DLD1 (cell line): Measurements from ENCODE around the gene FAT1.

Experiments used
- in situ Hi-C: cut with HindIII; loops from 2 replicates; pipeline ENCODE4 v1.10.0; 2017; ENCODE audit warnings: low sequenced_read_pairs

The FAT1 gene

DNA sequence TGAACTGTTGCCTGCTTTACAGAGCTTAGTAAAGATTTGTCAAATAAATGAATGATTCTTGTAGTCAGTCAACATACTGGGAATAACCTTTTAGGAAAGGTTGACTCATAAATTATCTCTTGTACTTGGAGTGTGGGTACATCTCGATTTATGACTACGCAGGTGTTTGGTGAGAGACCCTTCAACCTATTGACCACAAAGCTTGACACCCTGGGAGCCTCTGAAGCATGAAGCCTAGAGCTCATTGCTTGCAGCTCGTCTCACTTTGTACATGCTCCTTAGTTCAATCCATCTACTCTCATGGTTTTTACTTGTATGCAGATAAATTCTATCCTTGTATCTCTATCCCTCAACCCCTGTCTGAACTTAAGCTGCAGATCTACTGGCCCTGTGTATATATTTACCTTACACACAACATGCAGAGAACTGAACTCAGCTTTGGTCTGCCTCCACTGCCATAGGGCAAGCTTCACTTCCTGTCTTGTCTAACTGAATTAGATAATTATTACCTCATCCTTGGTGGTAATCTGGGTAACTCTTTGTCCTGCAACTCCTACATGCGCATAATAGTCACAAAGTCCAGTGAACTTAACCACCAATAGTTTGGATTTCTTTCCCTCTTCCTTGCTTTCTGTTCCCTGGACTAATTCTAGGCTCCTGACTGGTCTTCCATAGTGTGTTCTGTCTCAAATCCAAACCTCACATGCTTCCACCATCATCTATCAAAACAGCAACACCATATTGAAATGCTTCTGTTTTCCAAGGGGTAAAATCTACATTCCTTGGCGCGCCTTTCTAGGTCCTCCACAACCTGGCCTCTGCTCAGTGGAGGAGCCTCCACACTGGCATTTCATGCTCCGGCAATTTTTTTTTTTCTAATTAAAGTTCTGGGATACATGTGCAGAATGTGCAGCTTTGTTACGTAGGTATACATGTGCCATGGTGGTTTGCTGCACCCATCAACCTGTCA is 32.2 kb upstream of the FAT1 start:
- in situ Hi-C loops: no loop called here

DNA sequence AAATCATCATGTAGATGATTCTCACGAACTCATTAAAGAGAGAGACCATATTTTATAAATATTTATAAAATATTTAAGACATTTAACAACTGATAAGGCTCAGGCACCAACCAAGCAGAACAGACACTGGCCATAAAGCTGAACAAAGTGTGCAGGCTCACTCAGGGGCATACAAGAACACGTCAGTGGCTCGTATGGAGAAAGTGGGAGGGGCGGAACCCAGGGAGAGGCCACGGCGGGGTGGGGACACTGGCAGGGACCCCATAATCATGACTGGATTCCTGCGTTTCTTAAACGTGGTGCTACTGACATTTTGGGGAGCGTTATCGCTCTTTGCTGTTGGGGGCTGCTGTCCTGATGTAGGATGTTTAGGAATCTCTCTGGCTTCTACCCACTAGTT is 31.3 kb upstream of the FAT1 start:
- in situ Hi-C loops: no loop called here

DNA sequence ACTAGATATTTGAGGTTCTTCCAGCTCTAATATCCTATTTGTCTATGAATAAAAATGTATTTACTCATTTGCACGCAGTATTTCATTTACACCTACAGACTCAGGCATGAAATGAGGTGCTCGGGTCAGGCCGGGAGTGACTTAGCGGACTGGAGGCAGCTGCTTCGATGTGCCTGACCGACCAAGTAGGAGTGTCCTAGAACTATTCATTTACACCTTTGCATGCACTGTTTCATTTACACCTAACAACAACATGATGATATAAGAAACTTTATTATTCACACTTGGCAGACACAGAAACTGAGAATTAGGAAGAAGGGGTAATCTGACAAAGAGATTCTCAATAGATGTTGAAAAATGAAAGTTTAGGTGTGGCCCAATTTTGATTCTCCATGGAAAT is 28.7 kb upstream of the FAT1 start:
- in situ Hi-C loops: no loop called here

DNA sequence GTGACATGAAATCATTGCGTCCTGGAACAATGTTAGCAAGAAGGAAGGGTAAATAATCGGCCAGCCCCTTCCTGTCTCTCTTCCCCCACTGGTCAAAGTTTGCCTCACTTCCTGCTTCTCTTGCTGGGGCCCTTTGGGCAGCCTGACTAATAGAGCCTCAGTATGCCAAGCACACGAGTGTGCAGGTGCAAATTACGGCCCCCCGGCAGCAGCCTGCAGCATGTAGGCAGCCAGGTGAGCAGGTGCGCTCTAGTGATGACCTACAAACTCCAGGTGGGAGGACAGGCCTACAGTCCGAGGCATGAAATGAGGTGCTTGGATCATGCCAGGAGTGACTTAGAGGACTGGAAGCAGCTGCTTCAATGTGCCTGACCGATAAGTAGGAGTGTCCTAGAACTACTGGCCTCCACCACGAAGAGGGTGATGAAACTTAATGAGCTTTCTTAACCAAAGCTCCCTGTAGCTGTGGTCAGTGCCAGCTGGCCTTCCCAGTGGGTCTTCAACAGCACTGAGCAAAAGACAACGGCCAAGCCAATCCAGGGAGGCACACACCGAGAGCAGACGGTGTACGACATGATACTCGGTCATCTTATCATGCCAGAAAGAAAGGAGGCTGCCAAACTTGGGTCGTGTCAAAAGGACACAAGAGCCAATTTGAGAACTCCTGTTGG is 26.1 kb upstream of the FAT1 start:
- in situ Hi-C loops: no loop called here

DNA sequence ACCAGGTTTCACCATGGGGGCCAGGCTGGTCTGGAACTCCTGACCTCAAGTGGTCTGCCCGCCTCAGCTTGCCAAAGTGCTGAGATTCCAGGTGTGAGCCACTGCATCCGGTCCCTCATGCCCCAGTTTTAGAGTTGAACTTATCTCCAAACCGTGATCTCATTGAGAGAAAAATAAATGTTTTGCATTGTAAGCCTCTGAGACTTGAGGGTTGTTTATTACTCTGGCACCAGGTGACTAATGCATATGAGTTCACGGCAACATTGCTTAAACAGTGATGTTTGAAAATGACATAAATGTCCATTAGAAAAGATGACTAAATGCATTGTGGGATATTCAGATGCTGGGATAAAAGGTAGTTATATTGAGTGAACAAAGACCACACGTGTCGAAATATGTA is 22.9 kb upstream of the FAT1 start:
- in situ Hi-C loops: no loop called here

DNA sequence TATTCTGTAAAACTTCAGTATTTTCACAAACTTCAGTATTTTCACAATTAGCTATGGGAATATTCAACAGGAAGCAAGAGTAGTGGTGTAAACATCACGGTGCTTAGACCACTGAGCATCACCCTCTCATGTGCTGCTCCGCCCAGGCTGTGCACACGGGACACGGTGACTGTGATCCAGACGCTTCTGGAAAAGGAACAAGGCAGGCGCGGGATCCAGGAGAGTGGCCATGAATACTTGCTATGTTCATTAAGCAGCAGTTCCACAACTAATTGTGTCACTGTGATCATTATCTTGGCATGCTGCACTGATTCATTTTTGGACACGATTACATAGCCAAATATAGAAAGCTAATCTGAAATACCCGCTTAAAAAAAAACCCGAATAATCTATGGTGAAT is 19.6 kb upstream of the FAT1 start:
- in situ Hi-C loops: no loop called here

DNA sequence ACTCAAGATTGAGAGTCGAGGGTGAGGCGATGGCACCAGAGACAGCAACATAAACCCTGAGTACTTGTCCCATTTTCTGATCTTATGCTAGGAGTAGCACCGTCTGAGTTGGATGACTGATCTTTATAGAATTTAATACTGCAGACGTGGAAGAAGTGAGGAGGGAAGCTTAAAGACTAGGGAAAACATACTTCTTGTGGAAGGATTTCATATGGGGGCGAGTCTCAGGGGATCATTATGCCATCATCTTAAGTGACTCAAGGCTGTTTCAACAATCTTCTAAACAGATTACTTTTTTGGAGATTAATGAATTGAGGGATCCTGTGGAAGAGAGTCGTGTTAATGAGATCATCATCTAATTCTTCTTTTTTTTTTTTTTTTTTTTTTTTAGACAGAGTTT is 17.2 kb upstream of the FAT1 start:
- in situ Hi-C loops: no loop called here

DNA sequence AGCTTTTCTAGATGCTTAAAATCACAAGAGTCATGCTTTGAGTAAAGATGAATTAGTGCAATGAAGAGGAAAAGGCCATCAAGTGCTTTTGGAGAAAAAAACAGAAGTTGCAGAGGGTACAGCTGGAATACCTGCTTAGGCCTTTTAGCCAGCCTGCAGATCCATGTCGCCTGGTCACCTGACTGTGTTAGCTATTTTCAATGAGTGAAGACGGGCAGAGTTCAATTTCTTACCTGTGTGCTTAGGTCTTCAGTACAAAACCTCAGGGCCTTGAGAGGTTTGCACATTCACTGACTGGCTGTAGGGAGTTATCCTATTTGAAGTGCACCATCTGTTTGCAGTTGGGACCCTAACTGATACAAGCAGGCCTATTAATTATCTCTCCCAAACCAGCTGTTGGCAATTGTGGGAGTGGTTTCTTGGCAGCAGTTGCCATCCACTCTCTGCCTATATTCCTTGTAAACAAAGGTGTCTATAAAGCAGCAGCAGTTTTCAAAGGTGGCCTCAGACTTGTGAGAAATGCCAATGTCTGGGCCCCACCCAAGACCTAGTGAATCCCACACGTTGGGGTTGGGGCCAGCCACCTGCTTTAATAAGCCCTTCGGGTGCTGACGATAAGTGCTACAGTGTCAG is 16.3 kb upstream of the FAT1 start:
- in situ Hi-C loops: no loop called here

DNA sequence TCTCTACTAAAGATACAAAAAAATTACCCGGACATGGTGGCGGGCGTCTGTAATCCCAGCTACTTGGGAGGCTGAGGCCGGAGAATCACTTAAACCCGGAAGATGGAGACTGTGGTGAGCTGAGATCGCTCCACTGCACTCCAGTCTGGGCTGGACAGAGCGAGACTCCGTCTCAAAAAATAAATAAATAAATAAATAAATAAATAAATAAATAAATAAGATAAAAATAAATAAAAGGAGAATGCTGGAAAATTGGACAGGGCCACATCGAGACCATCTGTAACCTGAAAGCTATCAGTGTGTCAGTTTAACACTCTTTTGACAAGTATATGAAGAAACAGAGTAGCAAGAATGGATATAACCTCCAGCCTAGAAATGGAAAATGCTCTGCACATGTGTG is 15.7 kb upstream of the FAT1 start:
- in situ Hi-C loops: no loop called here

DNA sequence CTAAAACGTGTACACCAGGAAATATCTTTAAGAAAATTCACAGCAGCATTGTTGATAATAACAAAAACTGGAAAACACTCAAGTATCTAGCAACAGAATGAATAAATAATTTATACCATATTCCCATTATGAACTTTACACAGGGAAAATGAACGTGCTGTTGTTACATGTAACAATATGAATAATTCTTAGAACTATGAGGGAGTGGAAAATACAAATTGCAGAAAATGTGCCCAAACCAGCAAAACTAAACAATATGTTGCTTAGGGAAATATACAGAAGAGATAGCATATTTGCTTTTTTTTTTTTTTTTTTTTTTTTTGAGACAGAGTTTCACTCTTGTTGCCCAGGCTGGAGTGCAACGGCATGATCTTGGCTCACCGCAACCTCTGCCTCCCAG is 14.8 kb upstream of the FAT1 start:
- in situ Hi-C loops: no loop called here

DNA sequence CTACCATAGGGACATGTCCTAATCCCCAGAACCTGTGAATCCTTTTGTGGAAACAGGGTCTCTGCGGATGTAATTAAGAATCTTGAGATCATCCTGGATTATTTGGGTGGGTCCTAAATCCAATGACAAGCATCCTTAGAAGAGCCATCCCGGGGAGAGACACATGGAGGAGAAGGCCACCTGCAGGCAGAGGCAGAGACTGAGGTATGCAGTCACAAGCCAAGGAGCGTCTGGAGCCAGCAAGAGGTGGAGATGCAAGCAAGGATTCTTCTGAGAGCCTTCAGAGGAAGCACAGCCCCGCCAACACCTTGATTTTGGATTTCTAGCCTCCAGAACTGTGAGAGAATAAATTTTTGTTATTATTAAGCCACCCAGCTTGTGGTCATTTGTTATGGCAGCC is 13.8 kb upstream of the FAT1 start:
- in situ Hi-C loops: no loop called here

DNA sequence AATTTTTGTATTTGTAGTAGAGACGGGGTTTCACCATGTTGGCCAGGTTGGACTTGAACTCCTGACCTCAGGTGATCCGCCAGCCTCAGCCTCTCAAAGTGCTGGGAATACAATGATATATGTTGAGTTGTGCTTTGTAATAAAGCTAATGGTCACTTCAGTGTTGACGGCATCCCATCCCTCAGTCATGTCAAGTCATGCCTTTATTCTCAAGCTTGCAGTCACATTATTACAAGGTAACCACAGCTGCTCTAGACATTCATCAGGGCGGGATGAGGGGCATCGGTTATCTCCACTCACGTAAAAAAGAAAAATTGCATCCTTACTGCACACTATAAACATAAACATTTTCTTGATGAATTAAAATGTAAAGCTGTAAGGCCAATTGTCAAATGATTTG is 12.8 kb upstream of the FAT1 start:
- in situ Hi-C loops: no loop called here

DNA sequence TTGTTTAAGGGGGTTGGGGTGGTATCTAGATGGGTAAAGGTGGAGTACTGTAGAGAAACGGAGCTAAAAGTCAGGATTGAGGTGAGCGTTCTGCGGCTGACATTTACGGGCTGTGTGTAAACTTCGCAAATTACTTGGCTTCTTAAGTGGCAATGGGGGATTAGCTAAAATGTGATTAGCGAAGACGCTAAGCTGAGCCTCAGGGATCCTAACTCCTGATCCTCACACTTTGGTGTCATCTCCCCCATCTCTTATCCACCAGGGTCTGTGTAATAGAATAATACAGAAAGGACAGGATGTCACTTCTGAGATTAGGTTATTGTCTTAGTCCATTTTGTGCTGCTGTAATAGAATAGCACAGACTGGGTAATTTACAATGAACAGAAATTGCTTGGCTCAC is 10.6 kb upstream of the FAT1 start:
- in situ Hi-C loops: no loop called here

DNA sequence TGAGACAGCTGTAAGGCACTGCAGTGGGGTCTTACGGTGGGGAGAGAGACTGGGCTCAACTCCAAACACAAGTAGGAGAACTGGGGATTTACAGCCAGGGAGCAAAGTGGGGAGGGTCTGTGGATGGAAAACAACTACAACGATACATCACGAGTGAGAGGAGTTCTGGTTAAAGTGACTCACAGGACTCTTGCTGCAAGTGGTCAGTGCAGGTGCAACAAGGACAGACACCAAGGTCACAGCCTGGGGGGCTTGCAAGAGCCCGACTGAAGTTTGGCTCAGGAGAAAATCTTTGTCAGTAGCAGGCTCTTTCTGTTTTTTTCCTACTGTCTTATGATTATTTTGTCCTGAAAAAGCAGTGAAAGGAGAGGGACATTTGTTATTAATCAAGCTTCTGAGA is 10.1 kb upstream of the FAT1 start:
- in situ Hi-C loops: no loop called here

DNA sequence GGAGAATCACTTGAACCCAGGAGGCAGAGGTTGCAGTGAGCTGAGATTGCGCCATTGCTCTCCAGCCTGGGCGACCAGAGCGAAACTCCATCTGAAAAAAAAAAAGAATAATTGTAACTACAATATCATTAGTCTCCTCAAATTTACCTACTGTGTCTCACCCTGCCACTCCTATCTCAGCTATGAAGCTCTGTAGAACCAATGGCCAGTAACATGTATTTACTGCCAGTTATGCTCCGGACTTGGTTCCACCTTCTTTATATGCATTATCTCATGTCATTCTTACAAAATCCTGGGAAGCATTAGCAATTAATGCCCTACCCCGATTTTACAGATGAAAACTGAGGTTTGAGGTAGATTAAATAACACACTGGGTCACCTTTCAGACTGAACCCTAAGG is 7.0 kb upstream of the FAT1 start:
- in situ Hi-C loops: no loop called here

DNA sequence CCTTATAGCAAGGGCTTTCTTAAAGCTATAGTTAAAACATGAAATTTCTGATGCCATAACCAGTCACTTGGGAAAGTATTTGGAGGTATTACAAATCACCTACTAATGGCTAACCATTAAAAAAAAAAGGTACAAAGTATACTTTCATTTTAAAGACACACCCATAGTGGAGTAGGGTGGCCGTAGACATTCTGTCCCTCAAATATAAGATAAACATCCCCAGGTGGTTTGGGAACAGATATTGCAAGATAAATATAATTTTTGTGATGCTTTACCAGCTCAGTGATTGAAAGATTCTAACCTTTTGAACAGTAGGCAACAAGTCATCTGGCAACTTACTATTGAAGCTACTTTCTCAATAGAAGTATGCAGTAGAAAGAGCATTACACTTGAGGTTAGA is 6.2 kb upstream of the FAT1 start:
- in situ Hi-C loops: no loop called here

DNA sequence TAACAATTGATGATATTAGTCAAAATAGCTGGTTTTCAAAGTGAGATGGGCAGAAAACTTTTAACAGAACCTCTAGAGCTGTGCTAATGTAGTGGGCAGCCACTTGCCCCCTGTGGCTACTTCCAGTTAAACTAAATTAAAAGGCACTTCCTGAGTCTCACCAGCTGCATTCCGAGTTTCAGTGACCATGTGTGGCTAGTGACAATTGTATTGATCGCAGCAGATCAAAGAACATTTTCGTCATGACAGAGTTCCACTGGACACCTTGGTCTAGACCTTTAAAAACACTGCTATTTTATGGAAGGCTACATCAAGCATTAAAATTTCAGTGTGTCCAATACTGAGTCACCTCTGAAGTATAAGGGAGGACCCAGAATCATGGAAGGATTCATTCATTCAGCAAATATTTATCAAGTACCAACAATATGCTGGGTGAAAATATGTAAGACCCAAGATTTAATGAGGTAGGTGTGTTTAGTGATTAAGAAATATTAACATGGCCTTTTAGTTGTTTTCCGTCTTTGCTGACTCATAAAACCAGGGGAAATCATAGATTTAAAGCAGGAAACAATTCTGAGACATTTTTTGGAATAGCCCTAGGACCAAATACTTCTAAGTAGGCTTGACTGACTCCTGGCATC is 5.1 kb upstream of the FAT1 start:
- in situ Hi-C loops: no loop called here

DNA sequence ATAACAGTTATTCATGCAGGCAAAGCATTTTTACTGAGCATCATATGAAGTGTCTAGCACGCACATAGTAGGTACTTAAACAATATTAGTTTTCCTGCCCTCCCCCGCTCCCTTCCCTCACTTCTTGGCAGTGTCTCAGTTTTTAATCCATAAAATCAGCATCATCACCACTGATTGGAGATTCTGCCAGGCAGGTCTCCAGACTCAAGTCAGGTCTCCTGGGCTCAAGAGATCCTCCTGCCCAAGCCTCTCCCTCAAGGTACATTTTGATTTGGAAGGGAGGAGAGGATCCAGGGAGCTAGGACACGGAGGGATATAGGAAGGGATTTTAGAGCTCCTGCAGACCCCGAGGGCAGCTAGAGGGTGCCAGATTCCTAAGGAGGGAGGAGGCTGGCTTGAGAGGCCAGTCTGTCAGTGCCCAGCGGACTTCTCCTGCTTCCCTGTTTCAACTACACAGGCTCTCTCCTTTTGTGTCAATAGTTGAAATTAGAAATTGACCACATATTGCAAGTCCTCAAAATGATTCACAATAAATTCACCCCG is 4.4 kb upstream of the FAT1 start:
- in situ Hi-C loops: no loop called here

DNA sequence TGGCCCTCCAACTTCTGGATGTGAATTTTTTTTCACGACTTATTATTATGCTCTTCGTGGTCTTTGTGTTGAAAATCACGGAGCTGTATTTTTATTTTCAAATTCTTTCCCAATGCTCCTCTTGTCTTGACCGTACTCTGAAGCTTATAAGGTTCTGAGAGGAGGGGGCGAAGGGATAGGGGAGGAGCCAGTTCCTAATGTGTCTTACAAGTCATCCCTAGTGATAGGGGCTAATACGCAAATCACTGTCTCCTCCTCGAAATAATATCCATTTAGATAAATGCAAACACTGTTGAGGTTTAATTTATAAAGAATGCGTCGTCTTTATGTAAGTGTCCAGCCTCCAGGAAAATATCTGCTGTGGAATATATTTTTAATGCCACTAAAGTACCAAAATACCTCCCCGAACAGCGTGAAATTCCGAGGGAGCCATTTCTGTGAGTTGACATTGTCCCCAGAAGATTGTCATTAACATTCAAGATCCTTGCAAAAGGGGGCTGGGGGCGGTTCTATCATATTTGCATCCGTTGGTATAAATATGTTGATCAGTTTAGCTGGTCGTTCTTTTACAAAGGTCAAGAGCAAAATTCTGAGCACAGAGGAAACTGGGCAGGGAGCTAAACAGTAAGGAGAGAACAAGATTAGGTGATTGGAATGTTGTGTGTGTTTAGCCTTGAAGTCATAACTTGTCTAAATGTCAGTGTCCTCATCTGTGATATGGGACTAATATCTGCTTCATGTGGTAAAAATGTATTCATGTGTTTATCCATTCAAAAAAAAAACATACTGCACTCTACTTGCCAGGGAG is 3.7 kb upstream of the FAT1 start:
- in situ Hi-C loops: no loop called here

DNA sequence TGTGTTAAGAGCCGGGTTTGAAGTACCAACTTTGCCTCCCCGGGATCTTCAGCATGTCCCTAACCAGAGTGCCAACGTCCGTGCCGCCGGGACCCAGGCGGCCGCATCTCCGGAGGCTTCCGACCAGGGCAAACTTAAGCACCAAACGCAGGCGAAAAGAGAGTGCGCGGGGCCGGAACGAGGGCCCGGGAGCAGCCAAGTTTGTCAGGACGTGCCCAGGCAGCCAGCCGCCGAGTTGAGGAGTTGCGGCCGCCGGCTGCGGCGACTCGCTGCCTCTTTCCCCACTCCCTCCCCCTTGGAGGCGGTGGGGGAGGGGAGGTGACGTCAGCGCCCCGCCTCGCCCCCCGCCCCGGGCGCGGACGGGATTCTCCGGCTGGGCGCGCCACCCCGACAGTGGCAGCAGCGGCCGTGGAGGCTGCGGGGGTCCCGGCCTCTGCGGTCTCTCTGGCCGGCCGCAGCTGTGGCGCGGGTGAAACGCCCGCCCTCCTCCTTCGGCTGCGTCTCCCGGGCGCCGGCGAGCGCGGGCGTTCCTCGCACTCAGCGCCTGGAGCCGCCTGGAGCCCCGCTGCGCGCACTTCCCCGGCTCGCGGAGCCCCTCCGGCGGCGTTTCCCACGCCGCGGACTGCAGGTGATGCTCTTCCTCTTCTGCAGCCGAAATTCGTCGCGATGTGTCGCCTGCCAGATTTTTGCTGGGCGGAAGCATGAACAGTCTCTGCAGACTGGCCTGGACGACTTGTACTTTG is 2.9 kb upstream of the FAT1 start:
- in situ Hi-C loops: no loop called here
